A673 (cell line): ENCODE measurements around the gene ETV6. TPM values are rescaled to one million over a fixed set of nuclear protein-coding genes. Genes with fewer than 3 reads are reported as not detected.

Source experiments
- BruUV-seq: library from RNA; stranded (reverse); fragments of 400-500 nt; replicated peaks from 2 replicates; lab custom pipeline; 2021; lab: Mats Ljungman, UMichigan
- CTCF ChIA-PET: fragments of 300-600 bp; sonication (Branson Sonifier 250); formaldehyde crosslinking; loops from one replicate; lab custom pipeline; 2022; ENCODE audit warnings: antibody characterized with exemption; lab: Charles Lee
- POLR2A ChIA-PET: fragments of 300-600 bp; sonication (Branson Sonifier 250); formaldehyde crosslinking; loops from one replicate; lab custom pipeline; 2022; ENCODE audit warnings: antibody characterized with exemption; ENCODE audit not compliant: low non-redundant PET; lab: Charles Lee
- DNase-seq: peaks from one replicate; pipeline ENCODE4 v3.0.0-alpha.2; 2015; ENCODE audit warnings: low spot score
- H3K27ac ChIP-seq: fragments of 200-600 bp; sonication (generic); 2 replicates; pipeline ENCODE4 v1.5.1; 2016; ENCODE audit warnings: mixed run types, low read depth, mild to moderate bottlenecking, mixed read lengths, antibody characterized with exemption, low read length; ENCODE audit not compliant: poor library complexity, severe bottlenecking
- H3K27me3 ChIP-seq: fragments of 200-600 bp; sonication (generic); replicated peaks from 2 replicates; pipeline ENCODE4 v1.6.1; 2017; ENCODE audit warnings: mixed run types, low read depth, mild to moderate bottlenecking, mixed read lengths, antibody characterized with exemption, low read length; ENCODE audit not compliant: insufficient read depth, poor library complexity
- H3K36me3 ChIP-seq: fragments of 200-600 bp; sonication (generic); 2 replicates; pipeline ENCODE4 v1.6.1; 2016; ENCODE audit warnings: mixed run types, mild to moderate bottlenecking, mixed read lengths, antibody characterized with exemption, low read length; ENCODE audit not compliant: insufficient read depth, poor library complexity, severe bottlenecking
- H3K4me1 ChIP-seq: fragments of 200-600 bp; sonication (generic); 2 replicates; pipeline ENCODE4 v1.6.1; 2017; ENCODE audit warnings: mixed run types, mild to moderate bottlenecking, mixed read lengths, antibody characterized with exemption, low read length; ENCODE audit not compliant: insufficient read depth, poor library complexity, severe bottlenecking
- H3K4me3 ChIP-seq: fragments of 200-600 bp; sonication (generic); 2 replicates; pipeline ENCODE4 v1.5.1; 2016; ENCODE audit warnings: low read depth, mixed run types, mild to moderate bottlenecking, mixed read lengths, low read length; ENCODE audit not compliant: poor library complexity, severe bottlenecking
- H3K9me3 ChIP-seq: fragments of 200-600 bp; sonication (generic); 2 replicates; pipeline ENCODE4 v1.6.1; 2016; ENCODE audit warnings: mixed run types, low read depth, mild to moderate bottlenecking, mixed read lengths, antibody characterized with exemption, low read length; ENCODE audit not compliant: poor library complexity, severe bottlenecking
- EZH2 ChIP-seq: fragments of 200-600 bp; sonication (generic); IDR thresholded peaks from 2 replicates; pipeline ENCODE4 v1.6.1; 2017; ENCODE audit warnings: borderline replicate concordance, low read depth, mild to moderate bottlenecking, mixed read lengths, antibody characterized with exemption, low read length; ENCODE audit not compliant: poor library complexity, severe bottlenecking
- intact Hi-C: fragments of 100-400 bp; cut with micrococcal nuclease; formaldehyde crosslinking; loops from one replicate; pipeline ENCODE4 v1.10.0; 2022; ENCODE audit not compliant: unreplicated experiment
- total RNA-seq: library from RNA; stranded (reverse); gene quantifications from 2 replicates; pipeline ENCODE4 v1.2.3, GENCODE V29; 2021
- TF ChIP-seq, protein P1 (sequence below): fragments of 300-800, 200-600 bp; sonication (generic); conservative IDR thresholded peaks from 2 replicates; pipeline ENCODE4 v1.5.1; 2017; ENCODE audit warnings: low read depth, mild to moderate bottlenecking, antibody characterized with exemption, low read length, moderate library complexity, mixed read lengths

ETV6 gene
- total RNA-seq, 1 experiment from 2014 or later = 32.4 TPM

DNA sequence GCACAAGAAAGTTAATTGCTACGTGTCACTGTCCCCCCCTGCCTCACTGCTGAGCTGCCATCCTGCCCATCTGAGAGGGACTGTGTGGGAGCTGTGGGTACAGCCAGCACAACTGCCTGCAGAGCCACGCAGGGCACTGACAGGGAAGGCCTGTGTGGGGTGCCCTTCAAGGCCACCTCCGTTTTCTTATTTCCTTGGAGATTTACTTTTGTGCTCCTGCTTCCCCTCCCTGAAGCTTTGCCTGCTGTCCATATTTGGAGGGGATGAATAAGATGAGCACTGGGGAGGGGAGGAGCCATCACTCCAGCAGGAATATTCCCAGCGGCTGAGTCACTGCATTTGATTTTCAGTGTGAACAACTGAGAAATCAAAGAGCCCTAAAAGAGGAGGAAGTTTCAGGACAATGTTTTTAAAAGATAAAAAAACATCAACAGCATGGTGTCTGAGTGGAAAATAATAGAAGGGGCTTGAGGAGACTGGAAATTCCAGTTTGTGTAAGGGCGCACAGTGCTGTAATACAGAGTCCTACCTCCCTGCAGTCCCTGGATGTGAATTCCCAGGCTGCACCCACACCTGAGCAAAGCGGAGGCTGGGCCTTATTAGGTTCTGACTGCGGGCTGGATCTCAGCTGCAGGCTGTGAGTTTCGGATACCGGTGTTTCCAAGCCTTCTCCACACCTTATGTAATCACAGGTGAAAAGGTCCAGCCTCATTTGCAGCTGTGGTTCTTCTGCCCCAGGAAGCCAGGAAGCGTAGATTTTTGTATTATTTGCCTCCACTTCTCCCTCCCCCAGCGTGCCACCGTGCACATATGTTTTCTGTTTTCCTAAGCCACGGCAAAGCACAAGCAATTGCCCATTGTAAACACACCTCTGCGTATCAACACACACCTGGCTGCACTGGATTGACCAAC, 228.7 kb downstream of the ETV6 start:
- Histone ChIP-seq H3K4me3 (no peak overlapping the region), H3K9me3 (no peaks in the 10 kb centered on the region), H3K27me3 (no peaks in the 10 kb centered on the region), H3K36me3 (no peaks in the 10 kb centered on the region), H3K27ac (peak overlapping the region; percentile 73), H3K4me1 (peaks cover 49% of the 10 kb centered on the region)
- TF ChIP-seq, protein P1, sequence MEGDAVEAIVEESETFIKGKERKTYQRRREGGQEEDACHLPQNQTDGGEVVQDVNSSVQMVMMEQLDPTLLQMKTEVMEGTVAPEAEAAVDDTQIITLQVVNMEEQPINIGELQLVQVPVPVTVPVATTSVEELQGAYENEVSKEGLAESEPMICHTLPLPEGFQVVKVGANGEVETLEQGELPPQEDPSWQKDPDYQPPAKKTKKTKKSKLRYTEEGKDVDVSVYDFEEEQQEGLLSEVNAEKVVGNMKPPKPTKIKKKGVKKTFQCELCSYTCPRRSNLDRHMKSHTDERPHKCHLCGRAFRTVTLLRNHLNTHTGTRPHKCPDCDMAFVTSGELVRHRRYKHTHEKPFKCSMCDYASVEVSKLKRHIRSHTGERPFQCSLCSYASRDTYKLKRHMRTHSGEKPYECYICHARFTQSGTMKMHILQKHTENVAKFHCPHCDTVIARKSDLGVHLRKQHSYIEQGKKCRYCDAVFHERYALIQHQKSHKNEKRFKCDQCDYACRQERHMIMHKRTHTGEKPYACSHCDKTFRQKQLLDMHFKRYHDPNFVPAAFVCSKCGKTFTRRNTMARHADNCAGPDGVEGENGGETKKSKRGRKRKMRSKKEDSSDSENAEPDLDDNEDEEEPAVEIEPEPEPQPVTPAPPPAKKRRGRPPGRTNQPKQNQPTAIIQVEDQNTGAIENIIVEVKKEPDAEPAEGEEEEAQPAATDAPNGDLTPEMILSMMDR = no peak
- no peak for TF ChIP-seq EZH2
- no TSS peak for BruUV-seq
- DNase-seq = peak; percentile 84
- intact Hi-C loops = loop anchor here (5.0 kb wide), 3 partner anchors 161 to 296 kb away; no protein-coding TSS in a partner anchor
- ChIA-PET POLR2A (no interaction called here), CTCF (no interaction called here)

DNA sequence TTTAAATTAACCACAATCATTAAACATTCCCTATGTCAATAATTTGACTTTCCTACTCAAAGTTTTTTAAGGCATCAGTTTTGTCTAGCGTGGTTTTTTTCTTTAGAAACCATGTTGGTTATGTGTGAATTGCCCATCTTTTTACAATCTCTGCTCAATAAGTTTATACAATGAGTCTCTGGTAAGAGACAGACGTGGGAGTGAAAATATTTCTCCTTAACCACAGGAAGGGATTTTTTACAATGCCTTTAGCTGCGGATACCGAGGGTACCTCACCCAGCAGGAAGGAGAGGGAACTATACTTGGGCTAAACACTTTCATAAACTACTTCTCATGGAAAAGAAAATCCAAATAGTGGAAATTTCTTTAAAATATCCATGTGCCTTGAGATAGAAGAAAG, 229.8 kb downstream of the ETV6 start:
- POLR2A ChIA-PET = no interaction called here
- H3K4me3 ChIP-seq = no peak overlapping the region

DNA sequence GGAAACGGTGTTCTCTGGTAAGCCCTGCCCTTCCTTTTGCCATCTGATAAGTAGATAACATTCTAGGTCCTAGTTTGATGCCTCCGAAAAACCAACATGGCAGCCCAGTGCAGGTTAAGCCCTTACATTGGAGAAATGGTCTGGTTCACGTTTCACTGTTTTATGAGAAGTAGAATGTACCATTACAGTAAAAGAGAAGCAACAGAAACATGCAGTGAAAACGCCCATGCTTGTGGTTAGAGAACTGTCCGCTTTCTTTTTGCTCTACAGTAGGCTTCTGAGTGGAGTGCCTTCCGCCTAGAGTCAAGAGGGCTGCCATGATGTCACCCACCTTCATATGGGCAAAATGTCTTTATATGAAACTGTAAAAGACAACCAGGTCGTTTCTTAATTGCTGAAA, 230.9 kb downstream of the ETV6 start:
- Histone ChIP-seq H3K4me1 (peaks cover 44% of the 10 kb centered on the region), H3K27ac (no peak overlapping the region), H3K4me3 (no peak overlapping the region), H3K36me3 (peaks cover 5% of the 10 kb centered on the region), H3K9me3 (no peaks in the 10 kb centered on the region), H3K27me3 (no peaks in the 10 kb centered on the region)
- intact Hi-C loops = no loop called here
- POLR2A ChIA-PET = no interaction called here
- BruUV-seq = no TSS peak
- DNase-seq = no peak
- TF ChIP-seq EZH2 = no peak
- TF ChIP-seq, protein P1 = no peak
- CTCF ChIA-PET = no interaction called here

More for the DNA sequence above, 229.8 kb downstream of the ETV6 start:
- peak; percentile 67 for DNase-seq
- H3K4me1 ChIP-seq = peaks cover 49% of the 10 kb centered on the region
- no peaks in the 10 kb centered on the region for H3K9me3 ChIP-seq
- H3K27ac ChIP-seq = peak overlapping the region; percentile 73
- intact Hi-C loops = loop anchor here (5.0 kb wide), 3 partner anchors 162 to 297 kb away; no protein-coding TSS in a partner anchor
- H3K27me3 ChIP-seq = no peaks in the 10 kb centered on the region
- H3K36me3 ChIP-seq = no peaks in the 10 kb centered on the region
- no peak for TF ChIP-seq EZH2
- TF ChIP-seq, protein P1 = no peak
- CTCF ChIA-PET = no interaction called here
- no TSS peak for BruUV-seq
